CD4-positive, alpha-beta T cell treated with Interleukin-2 at 100 ng/mL for 4 hours (primary cell): Measurements from ENCODE around the gene CDK5RAP3.
A peak's percentile ranks its signal among the peaks of the same experiment; 100 is the strongest.

Experiments used
- DNase-seq: peaks from one replicate; pipeline ENCODE4 v3.0.0-alpha.2; 2020; ENCODE audit warnings: low spot score

Gene CDK5RAP3

DNA sequence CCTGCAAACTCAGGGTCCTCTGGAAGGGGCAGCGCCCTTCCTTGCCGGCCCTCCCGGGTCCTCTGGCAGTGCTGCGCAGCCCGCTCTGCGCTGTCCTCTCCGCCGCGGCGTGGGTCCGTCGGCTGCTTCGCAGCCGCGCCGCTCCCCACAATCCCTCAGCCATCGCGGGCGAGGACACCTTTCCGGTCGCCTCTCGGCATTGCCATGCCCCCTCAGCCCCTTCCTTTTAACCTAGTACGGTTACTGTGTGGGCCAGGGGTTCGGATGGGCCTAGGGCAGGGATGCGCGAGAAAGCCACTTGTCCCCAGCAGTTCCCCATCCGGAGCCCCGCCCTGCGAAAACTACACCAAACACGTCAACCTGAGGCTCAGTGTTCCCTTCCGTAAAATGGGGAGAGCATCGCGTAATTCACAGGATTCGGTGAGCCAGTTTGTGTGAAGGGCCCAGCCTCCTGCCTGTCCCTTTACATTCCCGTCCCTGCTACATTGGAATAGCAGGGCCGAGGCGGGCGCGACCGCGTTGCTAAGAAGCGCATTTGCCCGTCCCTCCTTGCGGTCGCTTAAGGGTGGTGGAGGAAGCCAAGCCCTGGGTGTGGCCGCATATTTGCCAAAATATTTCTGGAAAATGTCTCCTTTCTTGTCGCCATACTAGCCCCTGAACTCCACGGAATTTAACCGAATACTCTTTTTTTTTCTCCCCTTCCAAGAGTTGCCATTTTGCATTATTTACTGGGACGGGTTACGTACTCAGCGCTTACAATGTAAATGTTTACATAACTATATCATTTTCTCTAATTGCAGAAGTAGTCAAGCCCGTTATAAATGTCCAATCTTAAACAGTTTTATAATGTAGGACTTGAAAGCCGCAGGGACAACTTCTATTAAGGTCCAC, 53.5 kb downstream of the CDK5RAP3 start:
- DNase-seq = peak; percentile 54

DNA sequence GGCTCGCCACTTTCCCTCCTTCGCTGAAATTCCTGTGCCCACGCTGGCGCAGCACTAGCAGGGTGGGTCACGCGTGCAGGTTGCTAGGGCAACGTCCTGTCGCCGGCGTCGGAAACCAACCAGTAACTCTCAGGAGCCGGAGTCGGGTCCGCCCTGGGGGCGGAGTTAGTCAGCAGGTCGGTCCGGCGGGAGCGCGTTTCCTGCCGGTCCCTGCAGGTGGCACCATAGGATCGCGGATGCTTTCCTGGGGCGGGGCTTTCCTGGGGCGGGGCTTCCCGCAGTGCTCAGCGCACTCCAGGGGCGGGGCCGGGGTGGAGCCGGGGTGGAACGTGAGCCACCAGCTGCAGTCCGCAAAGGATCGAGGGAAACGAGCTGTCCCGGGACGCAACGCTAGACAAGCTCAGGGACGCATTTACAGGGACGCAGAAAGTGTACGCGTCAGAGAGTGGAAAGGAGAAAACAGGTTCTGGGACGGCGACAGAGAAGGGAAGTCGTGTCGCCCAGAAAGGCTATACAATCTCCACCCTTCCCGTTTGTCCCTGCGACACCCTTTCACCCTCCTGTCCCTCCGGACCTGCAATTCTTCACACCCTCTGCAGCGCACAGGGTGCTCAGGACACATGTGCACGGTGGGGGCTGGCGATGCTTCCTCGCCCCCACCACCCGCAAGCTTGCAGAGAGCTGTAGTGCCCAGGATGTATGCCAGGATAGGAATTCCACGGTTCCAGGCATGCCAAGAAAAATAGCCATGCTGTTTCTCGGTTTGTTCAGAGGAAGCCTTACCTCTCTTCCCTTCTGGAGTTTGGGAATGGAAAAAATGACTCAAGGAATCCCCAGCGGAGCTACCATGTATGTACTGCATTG, 54.4 kb downstream of the CDK5RAP3 start:
- peak; percentile 97 for DNase-seq

DNA sequence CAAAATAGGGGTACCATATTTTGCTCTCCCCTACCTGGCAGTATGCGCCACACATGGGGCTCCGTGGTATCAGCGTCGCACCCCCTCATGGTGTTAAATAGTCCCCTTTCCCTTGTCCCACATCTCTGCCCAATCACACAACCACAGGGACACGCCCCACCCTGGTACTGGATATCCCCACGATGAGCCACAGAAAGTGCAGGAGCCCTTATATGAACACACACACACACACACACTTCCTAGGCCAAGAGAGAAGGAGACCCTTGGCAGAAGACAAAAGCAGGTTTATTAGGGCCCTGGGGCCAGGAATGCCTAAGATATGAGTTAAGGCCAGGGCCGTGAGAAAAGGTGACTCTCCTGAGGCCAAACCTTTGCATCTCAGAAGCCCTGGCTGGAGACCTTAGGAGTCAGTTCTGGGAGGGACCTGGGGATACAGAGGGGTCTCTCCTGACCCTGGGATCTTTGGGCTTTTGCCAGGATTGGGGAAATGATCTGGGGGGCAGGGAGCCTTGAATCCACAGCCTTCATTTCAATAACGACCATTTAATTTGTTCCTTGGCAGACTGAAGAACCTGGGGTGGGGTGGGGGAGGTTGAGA, 55.1 kb downstream of the CDK5RAP3 start:
- no peak for DNase-seq

DNA sequence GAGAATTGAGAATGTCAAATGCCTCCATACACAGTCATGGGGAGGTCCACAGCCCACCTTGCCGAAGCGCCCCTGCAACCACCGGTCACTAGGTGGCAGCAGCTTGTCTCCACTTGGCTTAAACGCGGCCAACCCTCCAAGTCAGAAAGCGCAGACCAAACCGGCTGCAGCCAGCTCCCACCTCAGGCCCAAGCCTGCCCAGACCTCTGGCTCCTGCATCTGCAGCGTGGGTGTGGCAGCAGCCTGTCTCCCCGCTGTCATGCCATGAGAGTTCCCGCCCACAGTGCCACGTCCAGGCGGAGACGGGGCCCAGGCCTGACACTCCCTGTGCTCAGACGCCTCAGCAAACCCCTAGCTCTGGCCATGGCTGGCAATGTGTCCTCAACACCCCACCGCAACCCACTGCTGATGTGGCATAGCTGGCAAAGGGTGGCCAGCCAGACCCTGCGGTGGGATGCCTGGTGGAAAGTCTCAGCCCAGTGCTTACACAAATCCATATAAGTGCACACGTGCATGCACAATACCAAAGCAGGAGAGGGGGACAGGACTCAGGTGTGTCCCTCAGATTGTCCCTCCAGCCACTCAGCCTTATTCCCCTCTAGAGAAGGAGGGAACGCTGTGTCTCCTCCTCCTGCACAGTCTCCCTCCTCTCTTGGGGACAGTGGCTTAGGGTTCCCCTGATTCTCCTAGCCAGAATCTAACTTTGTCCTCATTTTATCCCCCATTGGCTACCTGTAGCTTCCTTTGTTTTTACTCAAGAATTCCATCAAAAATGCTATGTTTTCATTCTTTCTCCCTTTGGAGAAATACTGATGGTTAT, 55.8 kb downstream of the CDK5RAP3 start:
- DNase-seq = peak; percentile 66

DNA sequence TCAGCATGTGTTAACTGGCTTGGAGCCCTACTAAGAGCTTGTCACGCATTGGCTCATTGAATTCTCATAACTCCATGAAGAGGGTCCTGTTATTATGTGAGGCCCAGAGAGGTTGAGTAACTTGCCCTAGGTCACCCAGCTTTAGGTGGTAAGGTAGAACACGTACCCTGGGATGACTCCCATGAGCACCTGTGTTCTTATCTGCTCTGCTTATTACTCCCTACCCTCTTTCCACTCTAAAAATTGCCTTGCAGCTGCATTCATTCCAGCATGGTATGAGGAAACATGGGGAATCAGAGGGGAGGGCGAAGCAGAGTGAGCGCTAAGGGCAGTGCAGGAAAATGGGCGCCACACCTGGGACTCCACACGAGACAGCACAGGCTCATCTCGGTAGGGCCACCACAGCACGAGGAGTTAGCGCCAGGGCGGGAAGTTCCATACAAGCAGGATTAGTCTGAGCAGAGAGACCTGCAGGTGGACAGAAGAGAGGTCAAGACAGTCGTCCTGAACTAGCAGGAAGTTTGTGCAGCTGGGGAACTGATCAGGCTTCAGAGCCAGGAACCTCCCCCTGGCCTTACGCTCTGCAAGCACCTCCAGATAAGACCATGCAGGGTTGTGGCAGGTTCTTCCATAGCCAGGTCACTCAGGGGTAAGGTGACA, 56.5 kb downstream of the CDK5RAP3 start:
- DNase-seq = no peak

DNA sequence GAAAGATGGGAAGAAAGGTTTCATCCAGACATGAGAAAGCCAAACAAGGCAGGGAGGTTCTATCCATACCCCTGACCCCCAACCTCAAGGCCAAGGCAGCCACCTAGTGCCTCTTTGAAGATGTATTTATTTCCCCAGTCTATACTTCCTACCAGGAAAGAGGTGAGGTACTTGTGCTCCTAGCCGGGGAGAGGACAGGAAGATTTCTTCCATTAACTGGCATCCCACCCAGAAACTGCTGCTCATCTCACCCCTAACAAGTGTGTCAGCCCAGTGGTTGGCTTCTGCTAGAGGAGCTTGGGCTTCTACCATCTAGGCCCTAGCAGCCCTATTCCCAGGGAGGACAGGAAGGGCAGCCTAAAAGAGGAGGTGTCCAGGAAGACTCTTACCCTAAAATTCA, 57.8 kb downstream of the CDK5RAP3 start:
- DNase-seq = no peak

DNA sequence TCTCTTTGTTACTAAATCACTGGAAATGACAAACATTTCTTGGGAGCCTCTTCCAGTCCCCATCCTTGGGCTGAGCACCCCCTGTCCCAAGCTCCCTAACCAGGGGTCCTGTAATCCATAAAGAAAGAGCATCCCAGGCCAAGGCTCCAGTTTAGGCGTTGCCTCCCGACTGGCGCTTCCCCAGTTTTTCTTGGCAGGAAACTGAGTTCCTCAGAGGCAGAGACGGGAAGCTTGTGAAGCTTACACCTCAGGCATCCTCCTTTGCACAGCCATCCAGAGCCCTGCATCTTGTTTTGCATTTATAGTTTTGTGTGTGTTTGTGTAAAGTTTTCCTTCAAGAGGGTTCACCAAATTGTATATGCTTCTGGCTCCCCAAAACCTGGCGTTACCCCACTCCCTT, 59.6 kb downstream of the CDK5RAP3 start:
- DNase-seq = no peak
